Measurements from ENCODE around the gene RTL9. TPM values are rescaled to one million over a fixed set of nuclear protein-coding genes. Genes with fewer than 3 reads are reported as not detected.
"Not testable (repeated sequence)": the region's sequence is repeated elsewhere in the genome, so short reads cannot be mapped to it uniquely, and the experiment has no call there.

RTL9 gene
- polyA plus RNA-seq, 4 donors = 0.04 to 0.13 TPM; not detected in 2

GRCh38 chrX:110403441-110404238 lies 45.0 kb downstream of the RTL9 start:
- FAIRE-seq = no peak
- 83 to 87% (median 83%) methylated on average over 15 of the region's 15 CpGs for WGBS, 3 donors

GRCh38 chrX:110404376-110404775 lies 45.7 kb downstream of the RTL9 start:
- Histone ChIP-seq H3K27ac (ENCODE audit: low read depth in 1 of 3, low read length in 2 of 3) (no peak overlapping the region), H3K36me3 (ENCODE audit: control insufficient read depth in 3 of 3, insufficient read depth in 2 of 3, low read depth in 1 of 3, low read length in 3 of 3) (no peaks in the 10 kb centered on the region), H3K9me3 (ENCODE audit: control insufficient read depth in 2 of 2, insufficient read depth in 1 of 2, low read depth in 1 of 2, low read length in 1 of 2) (no peaks in the 10 kb centered on the region), H3K27me3 (ENCODE audit: control insufficient read depth in 3 of 3, insufficient read depth in 3 of 3, low read length in 3 of 3) (no peaks in the 10 kb centered on the region), H3K4me1 (ENCODE audit: control insufficient read depth in 3 of 3, insufficient read depth in 2 of 3, low read depth in 1 of 3, low read length in 2 of 3) (no peaks in the 10 kb centered on the region), H3K4me3 (ENCODE audit: low read depth in 1 of 3, low read length in 3 of 3) (no peak overlapping the region)
- FAIRE-seq (no peak), DNase-seq (no peak)
- WGBS, 3 donors = 81 to 90% (median 85%) methylated on average over 6 of the region's 6 CpGs

More at GRCh38 chrX:110403441-110404238, 45.0 kb downstream of the RTL9 start:
- H3K9me3 ChIP-seq (ENCODE audit: control insufficient read depth in 2 of 2, insufficient read depth in 1 of 2, low read depth in 1 of 2, low read length in 1 of 2) = no peaks in the 10 kb centered on the region
- H3K27ac ChIP-seq (ENCODE audit: low read depth in 1 of 3, low read length in 2 of 3) = no peak overlapping the region
- no peaks in the 10 kb centered on the region for H3K36me3 ChIP-seq (ENCODE audit: control insufficient read depth in 3 of 3, insufficient read depth in 2 of 3, low read depth in 1 of 3, low read length in 3 of 3)
- no peak overlapping the region for H3K4me3 ChIP-seq (ENCODE audit: low read depth in 1 of 3, low read length in 3 of 3)
- H3K4me1 ChIP-seq (ENCODE audit: control insufficient read depth in 3 of 3, insufficient read depth in 2 of 3, low read depth in 1 of 3, low read length in 2 of 3) = no peaks in the 10 kb centered on the region
- H3K27me3 ChIP-seq (ENCODE audit: control insufficient read depth in 3 of 3, insufficient read depth in 3 of 3, low read length in 3 of 3) = no peaks in the 10 kb centered on the region
- DNase-seq = no peak

- 92 to 96% (median 94%) methylated on average over 7 of the region's 7 CpGs for WGBS, 3 donors
- H3K4me1 ChIP-seq (ENCODE audit: control insufficient read depth in 3 of 3, insufficient read depth in 2 of 3, low read depth in 1 of 3, low read length in 2 of 3); H3K36me3 ChIP-seq (ENCODE audit: control insufficient read depth in 3 of 3, insufficient read depth in 2 of 3, low read depth in 1 of 3, low read length in 3 of 3); H3K9me3 ChIP-seq (ENCODE audit: control insufficient read depth in 2 of 2, insufficient read depth in 1 of 2, low read depth in 1 of 2, low read length in 1 of 2); H3K4me3 ChIP-seq (ENCODE audit: low read depth in 1 of 3, low read length in 3 of 3); DNase-seq; H3K27me3 ChIP-seq (ENCODE audit: control insufficient read depth in 3 of 3, insufficient read depth in 3 of 3, low read length in 3 of 3); H3K27ac ChIP-seq (ENCODE audit: low read depth in 1 of 3, low read length in 2 of 3); FAIRE-seq: not testable (repeated sequence)
Measured at GRCh38 chrX:110406250-110406649, 47.6 kb downstream of the RTL9 start.

GRCh38 chrX:110406822-110407221 lies 48.2 kb downstream of the RTL9 start:
- H3K36me3 ChIP-seq (ENCODE audit: control insufficient read depth in 3 of 3, insufficient read depth in 2 of 3, low read depth in 1 of 3, low read length in 3 of 3) = no peaks in the 10 kb centered on the region
- no peaks in the 10 kb centered on the region for H3K4me1 ChIP-seq (ENCODE audit: control insufficient read depth in 3 of 3, insufficient read depth in 2 of 3, low read depth in 1 of 3, low read length in 2 of 3)
- H3K27me3 ChIP-seq (ENCODE audit: control insufficient read depth in 3 of 3, insufficient read depth in 3 of 3, low read length in 3 of 3) = no peaks in the 10 kb centered on the region
- no peak overlapping the region for H3K27ac ChIP-seq (ENCODE audit: low read depth in 1 of 3, low read length in 2 of 3)
- 65 to 75% (median 70%) methylated on average over 4 of the region's 4 CpGs for WGBS, 3 donors
- no peaks in the 10 kb centered on the region for H3K9me3 ChIP-seq (ENCODE audit: control insufficient read depth in 2 of 2, insufficient read depth in 1 of 2, low read depth in 1 of 2, low read length in 1 of 2)
- H3K4me3 ChIP-seq (ENCODE audit: low read depth in 1 of 3, low read length in 3 of 3) = no peak overlapping the region
- no peak for FAIRE-seq
- DNase-seq = no peak

GRCh38 chrX:110407910-110408545 lies 49.4 kb downstream of the RTL9 start:
- H3K36me3 ChIP-seq (ENCODE audit: control insufficient read depth in 3 of 3, insufficient read depth in 2 of 3, low read depth in 1 of 3, low read length in 3 of 3) = no peaks in the 10 kb centered on the region
- H3K27me3 ChIP-seq (ENCODE audit: control insufficient read depth in 3 of 3, insufficient read depth in 3 of 3, low read length in 3 of 3) = no peaks in the 10 kb centered on the region
- peak; percentile 54 to 59 for DNase-seq
- 34 to 41% (median 38%) methylated on average over 5 of the region's 5 CpGs for WGBS, 3 donors
- no peaks in the 10 kb centered on the region for H3K9me3 ChIP-seq (ENCODE audit: control insufficient read depth in 2 of 2, insufficient read depth in 1 of 2, low read depth in 1 of 2, low read length in 1 of 2)
- no peak overlapping the region for H3K4me3 ChIP-seq (ENCODE audit: low read depth in 1 of 3, low read length in 3 of 3)
- no peak for FAIRE-seq
- H3K4me1 ChIP-seq (ENCODE audit: control insufficient read depth in 3 of 3, insufficient read depth in 2 of 3, low read depth in 1 of 3, low read length in 2 of 3) = no peaks in the 10 kb centered on the region
- H3K27ac ChIP-seq (ENCODE audit: low read depth in 1 of 3, low read length in 2 of 3) = no peak overlapping the region

Other genes starting within 250 kb of the RTL9 start
- gene AMMECR1, start 40.8 kb upstream of the RTL9 start, polyA plus RNA-seq = 10 to 100 TPM in 1 of 4 donors, 1 to 10 TPM in 3; 2.2 to 10.6 (median 4.1) TPM